GM12891 (cell line): ENCODE results near the gene OPCML.

ENCODE experiments used
- PAX5 ChIP-seq: IDR thresholded peaks from 2 replicates; pipeline ENCODE4 v1.6.1; 2011; ENCODE audit warnings: low read length, moderate library complexity, mild to moderate bottlenecking; ENCODE audit not compliant: insufficient read depth, severe bottlenecking
- POLR2A ChIP-seq: IDR thresholded peaks from 2 replicates; pipeline ENCODE4 v1.6.1; 2011; ENCODE audit warnings: low read depth, low read length, control low read depth
- POLR2AphosphoS5 ChIP-seq: IDR thresholded peaks from 2 replicates; pipeline ENCODE4 v1.6.1; 2011; ENCODE audit warnings: low read depth, low read length, control low read depth
- TAF1 ChIP-seq: IDR thresholded peaks from 2 replicates; pipeline ENCODE4 v1.6.1; 2011; ENCODE audit warnings: low read depth, low read length, control low read depth

GRCh38 chr11:132445859-132446291, 1086.4 kb downstream of the OPCML start:
- TF ChIP-seq POLR2A, result no peak
- TF ChIP-seq TAF1, result no peak
- no peak for TF ChIP-seq POLR2AphosphoS5
- TF ChIP-seq PAX5, result no peak
